ENCODE results near the gene CLPTM1. TPM values are rescaled to one million over a fixed set of nuclear protein-coding genes. Genes with fewer than 3 reads are reported as not detected.

The CLPTM1 gene
- polyA plus RNA-seq, 1 donor from 2014 or later = 15.3 TPM

DNA sequence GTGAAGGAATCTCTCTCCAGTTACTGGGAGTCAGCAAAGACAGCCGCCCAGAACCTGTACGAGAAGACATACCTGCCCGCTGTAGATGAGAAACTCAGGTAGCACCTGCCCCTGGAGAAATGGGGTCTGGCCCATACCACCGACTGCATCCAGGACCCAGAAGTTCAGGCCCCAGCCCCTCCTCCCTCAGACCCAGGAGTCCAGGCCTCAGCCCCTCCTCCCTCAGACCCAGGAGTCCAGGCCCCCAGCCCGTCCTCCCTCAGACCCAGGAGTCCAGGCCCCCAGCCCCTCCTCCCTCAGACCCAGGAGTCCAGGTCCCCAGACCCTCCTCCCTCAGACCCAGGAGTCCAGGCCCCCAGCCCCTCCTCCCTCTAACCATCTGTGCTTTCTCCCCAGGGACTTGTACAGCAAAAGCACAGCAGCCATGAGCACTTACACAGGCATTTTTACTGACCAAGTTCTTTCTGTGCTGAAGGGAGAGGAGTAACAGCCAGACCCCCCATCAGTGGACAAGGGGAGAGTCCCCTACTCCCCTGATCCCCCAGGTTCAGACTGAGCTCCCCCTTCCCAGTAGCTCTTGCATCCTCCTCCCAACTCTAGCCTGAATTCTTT, 6.3 kb upstream of the CLPTM1 start:
- TF ChIP-seq EZH2 (IDR thresholded peaks at IDR 0.05; ENCODE audit: borderline replicate concordance, insufficient read depth, low read length, poor library complexity, severe bottlenecking) = no peak
- no peak for TF ChIP-seq TAF1 (IDR thresholded peaks at IDR 0.05; ENCODE audit: low read depth)
- no peak for TF ChIP-seq POLR2AphosphoS5 (IDR thresholded peaks at IDR 0.05)
- TF ChIP-seq EP300 (conservative IDR thresholded peaks at IDR 0.05; ENCODE audit: poor library complexity, severe bottlenecking) = no peak
- no peak for TF ChIP-seq RAD21 (conservative IDR thresholded peaks at IDR 0.05)
- no peak for TF ChIP-seq SMC3 (conservative IDR thresholded peaks at IDR 0.05; ENCODE audit: poor library complexity)
- no peak for TF ChIP-seq MXI1 (conservative IDR thresholded peaks at IDR 0.05; ENCODE audit: poor library complexity, severe bottlenecking)
- no peak for TF ChIP-seq REST (IDR thresholded peaks at IDR 0.05; ENCODE audit: borderline replicate concordance)
- no peak for TF ChIP-seq CTCF (IDR thresholded peaks at IDR 0.05; ENCODE audit: poor library complexity, severe bottlenecking)
- H3K9ac ChIP-seq (ENCODE audit: low read length) = no peak overlapping the region
- H4K20me1 ChIP-seq (ENCODE audit: insufficient read depth) = no peaks in the 10 kb centered on the region
- H3K79me2 ChIP-seq (replicated peaks; ENCODE audit: insufficient read depth, low read length) = no peaks in the 10 kb centered on the region
- no peak overlapping the region for H3K4me2 ChIP-seq (ENCODE audit: low read length)
- no peaks in the 10 kb centered on the region for H3K27me3 ChIP-seq (ENCODE audit: insufficient read depth, low read depth, low read length)
- H3K4me3 ChIP-seq (ENCODE audit: low read length) = no peak overlapping the region
- no peaks in the 10 kb centered on the region for H3K36me3 ChIP-seq (ENCODE audit: insufficient read depth, low read length)
- H2AFZ ChIP-seq (ENCODE audit: low read depth, low read length) = no peak overlapping the region
- no peaks in the 10 kb centered on the region for H3K9me3 ChIP-seq (ENCODE audit: low read length)
- H3K9me2 ChIP-seq (ENCODE audit: insufficient read depth, low read length) = no peaks in the 10 kb centered on the region
- H3K27ac ChIP-seq (ENCODE audit: low read length) = no peak overlapping the region
- H3F3A ChIP-seq (ENCODE audit: insufficient read depth, low read length, poor library complexity, severe bottlenecking) = no peaks in the 10 kb centered on the region

GRCh38 chr19:44949550-44949949, 5.6 kb upstream of the CLPTM1 start:
- H4K20me1 ChIP-seq (ENCODE audit: insufficient read depth) = no peaks in the 10 kb centered on the region
- H3K9ac ChIP-seq (ENCODE audit: low read length) = no peak overlapping the region
- H3K9me2 ChIP-seq (ENCODE audit: insufficient read depth, low read length) = no peaks in the 10 kb centered on the region
- no peak overlapping the region for H3K27ac ChIP-seq (ENCODE audit: low read length)
- H3F3A ChIP-seq (ENCODE audit: insufficient read depth, low read length, poor library complexity, severe bottlenecking) = peaks cover 3% of the 10 kb centered on the region
- no peak overlapping the region for H2AFZ ChIP-seq (ENCODE audit: low read depth, low read length)
- H3K4me3 ChIP-seq (ENCODE audit: low read length) = no peak overlapping the region
- no peaks in the 10 kb centered on the region for H3K79me2 ChIP-seq (replicated peaks; ENCODE audit: insufficient read depth, low read length)
- no peaks in the 10 kb centered on the region for H3K36me3 ChIP-seq (ENCODE audit: insufficient read depth, low read length)
- TF ChIP-seq MXI1 (conservative IDR thresholded peaks at IDR 0.05; ENCODE audit: poor library complexity, severe bottlenecking) (no peak), CTCF (IDR thresholded peaks at IDR 0.05; ENCODE audit: poor library complexity, severe bottlenecking) (no peak), POLR2AphosphoS5 (IDR thresholded peaks at IDR 0.05) (no peak), EZH2 (IDR thresholded peaks at IDR 0.05; ENCODE audit: borderline replicate concordance, insufficient read depth, low read length, poor library complexity, severe bottlenecking) (no peak), TAF1 (IDR thresholded peaks at IDR 0.05; ENCODE audit: low read depth) (no peak), EP300 (conservative IDR thresholded peaks at IDR 0.05; ENCODE audit: poor library complexity, severe bottlenecking) (no peak), RAD21 (conservative IDR thresholded peaks at IDR 0.05) (no peak), SMC3 (conservative IDR thresholded peaks at IDR 0.05; ENCODE audit: poor library complexity) (no peak), REST (IDR thresholded peaks at IDR 0.05; ENCODE audit: borderline replicate concordance) (no peak)
- no peaks in the 10 kb centered on the region for H3K27me3 ChIP-seq (ENCODE audit: insufficient read depth, low read depth, low read length)
- H3K4me2 ChIP-seq (ENCODE audit: low read length) = no peak overlapping the region
- H3K9me3 ChIP-seq (ENCODE audit: low read length) = no peaks in the 10 kb centered on the region
